OCI-LY3 (cell line): ENCODE data around the gene SUPT16H.

Source experiments
- CTCF ChIP-seq: fragments of 200-600, 300-600 bp; sonication (generic); IDR thresholded peaks from 2 replicates; pipeline ENCODE4 v1.5.1; 2014; ENCODE audit warnings: antibody characterized with exemption, low read length, low read depth
- EZH2phosphoT487 ChIP-seq: fragments of 200-600 bp; shearing (Covaris generic); IDR thresholded peaks from 2 replicates; pipeline ENCODE4 v1.6.1; 2018; ENCODE audit warnings: antibody characterized with exemption, mixed run types, low read depth

- no peak for TF ChIP-seq CTCF
- TF ChIP-seq EZH2phosphoT487, result no peak
Observed at GRCh38 chr14:21369949-21370679, 13.7 kb downstream of the SUPT16H start.
